GM23338 (cell line): Measurements from ENCODE around the gene HDHD5. TPM values are rescaled to one million over a fixed set of nuclear protein-coding genes. Genes with fewer than 3 reads are reported as not detected.

Experiments used
- ATAC-seq: fragments of 200-7000 bp; cut with Tn5 transposase; 3 replicates; pipeline ENCODE4 v1.9.1; 2020
- DNase-seq: peaks from one replicate; pipeline ENCODE4 v3.0.0-alpha.2; 2015; ENCODE audit warnings: low spot score
- H2AFZ ChIP-seq: fragments of 200-600 bp; sonication (generic); 2 replicates; pipeline ENCODE4 v1.8.0; 2016; ENCODE audit warnings: antibody characterized with exemption, mild to moderate bottlenecking, moderate library complexity
- H3F3A ChIP-seq: fragments of 200-600 bp; sonication (generic); replicated peaks from 2 replicates; pipeline ENCODE4 v1.8.0; 2017; ENCODE audit warnings: antibody characterized with exemption, mixed run types, low read depth
- H3K27ac ChIP-seq: fragments of 200-600 bp; sonication (generic); 2 replicates; pipeline ENCODE4 v1.6.1; 2016; ENCODE audit warnings: low read depth
- H3K27me3 ChIP-seq: fragments of 200-600 bp; sonication (generic); 2 replicates; pipeline ENCODE4 v1.8.0; 2016; ENCODE audit warnings: mild to moderate bottlenecking, mixed run types, moderate library complexity; ENCODE audit not compliant: insufficient read depth
- H3K36me3 ChIP-seq: fragments of 200-600 bp; sonication (generic); 2 replicates; pipeline ENCODE4 v1.8.0; 2016; ENCODE audit warnings: mild to moderate bottlenecking; ENCODE audit not compliant: insufficient read depth
- H3K4me1 ChIP-seq: fragments of 200-600 bp; sonication (generic); 2 replicates; pipeline ENCODE4 v1.8.0; 2016; ENCODE audit warnings: mild to moderate bottlenecking, moderate library complexity; ENCODE audit not compliant: insufficient read depth
- H3K4me2 ChIP-seq: fragments of 200-600 bp; sonication (generic); 2 replicates; pipeline ENCODE4 v1.7.1; 2017; ENCODE audit warnings: mixed run types
- H3K4me3 ChIP-seq: fragments of 200-600 bp; sonication (generic); 2 replicates; pipeline ENCODE4 v1.6.1; 2016; ENCODE audit warnings: mixed run types
- H3K79me2 ChIP-seq: fragments of 200-600 bp; sonication (generic); replicated peaks from 2 replicates; pipeline ENCODE4 v1.8.0; 2017; ENCODE audit warnings: mild to moderate bottlenecking; ENCODE audit not compliant: insufficient read depth
- H3K9me2 ChIP-seq: fragments of 200-600 bp; sonication (generic); 2 replicates; pipeline ENCODE4 v1.8.0; 2017; ENCODE audit not compliant: insufficient read depth
- H4K20me1 ChIP-seq: fragments of 200-600 bp; sonication (generic); replicated peaks from 2 replicates; pipeline ENCODE4 v1.8.0; 2017; ENCODE audit warnings: mild to moderate bottlenecking; ENCODE audit not compliant: insufficient read depth
- H3K27ac Mint-ChIP-seq: 2 replicates; pipeline ENCODE4 v1.8.0; 2020; ENCODE audit warnings: inconsistent platforms, mild to moderate bottlenecking, moderate library complexity, mixed read lengths
- H3K27me3 Mint-ChIP-seq: 3 replicates; pipeline ENCODE4 v1.8.0; 2022; ENCODE audit warnings: low read depth, mild to moderate bottlenecking, moderate library complexity, mixed read lengths, inconsistent platforms; ENCODE audit not compliant: insufficient read depth, poor library complexity
- H3K36me3 Mint-ChIP-seq: 3 replicates; pipeline ENCODE4 v1.8.0; 2021; ENCODE audit warnings: low read depth, mild to moderate bottlenecking, inconsistent platforms, moderate library complexity, mixed read lengths
- H3K4me1 Mint-ChIP-seq: 3 replicates; pipeline ENCODE4 v1.8.0; 2020; ENCODE audit warnings: mild to moderate bottlenecking, inconsistent platforms, mixed read lengths
- H3K4me3 Mint-ChIP-seq: 3 replicates; pipeline ENCODE4 v1.8.0; 2021; ENCODE audit warnings: moderate library complexity, mild to moderate bottlenecking, inconsistent platforms, mixed read lengths
- H3K9me3 Mint-ChIP-seq: 3 replicates; pipeline ENCODE4 v1.8.0; 2020; ENCODE audit warnings: moderate library complexity, mild to moderate bottlenecking, inconsistent platforms, mixed read lengths
- CREB1 ChIP-seq: fragments of 250-450 bp; sonication (Bioruptor Pico); IDR thresholded peaks from 2 replicates; pipeline ENCODE4 v1.5.0; 2020; ENCODE audit warnings: low read depth, mild to moderate bottlenecking, moderate library complexity
- CTCF ChIP-seq, 2 experiments: fragments of 200-600 bp in 1 of 2; sonication (generic) in 1 of 2; conservative IDR thresholded peaks; 2 replicates each; pipeline versions ENCODE4 v1.5.1 to v1.6.1; 2016 to 2017; ENCODE audit warnings: antibody characterized with exemption in 2 of 2, low read depth in 2 of 2, mild to moderate bottlenecking in 2 of 2, moderate library complexity in 1 of 2
- ETS1 ChIP-seq: IDR thresholded peaks from 2 replicates; pipeline ENCODE4 v1.6.1; 2016; ENCODE audit warnings: antibody characterized with exemption
- EZH2 ChIP-seq: fragments of 200-600 bp; sonication (generic); IDR thresholded peaks from one replicate; pipeline ENCODE4 v1.8.0; 2017; ENCODE audit warnings: antibody characterized with exemption, mild to moderate bottlenecking, low read depth; ENCODE audit not compliant: unreplicated experiment
- EZH2phosphoT487 ChIP-seq: fragments of 200-600 bp; sonication (generic); IDR thresholded peaks from one replicate; pipeline ENCODE4 v1.8.1; 2018; ENCODE audit warnings: antibody characterized with exemption; ENCODE audit not compliant: unreplicated experiment
- JUNB ChIP-seq: IDR thresholded peaks from one replicate; pipeline ENCODE4 v1.6.1; 2016; ENCODE audit warnings: antibody characterized with exemption; ENCODE audit not compliant: unreplicated experiment
- NANOG ChIP-seq: IDR thresholded peaks from 2 replicates; pipeline ENCODE4 v1.6.1; 2016; ENCODE audit warnings: antibody characterized with exemption, borderline replicate concordance
- REST ChIP-seq: IDR thresholded peaks from one replicate; pipeline ENCODE4 v1.6.1; 2018; ENCODE audit warnings: antibody characterized with exemption; ENCODE audit not compliant: unreplicated experiment
- STAT1 ChIP-seq: IDR thresholded peaks from one replicate; pipeline ENCODE4 v1.6.1; 2016; ENCODE audit warnings: antibody characterized with exemption; ENCODE audit not compliant: unreplicated experiment
- ZNF114 ChIP-seq: fragments of 250-450 bp; sonication (Bioruptor Pico); IDR thresholded peaks from 2 replicates; pipeline ENCODE4 v1.5.0; 2020; ENCODE audit warnings: mild to moderate bottlenecking, moderate library complexity
- ZNF331 ChIP-seq: fragments of 250-450 bp; sonication (Bioruptor Pico); IDR thresholded peaks from 2 replicates; pipeline ENCODE4 v1.5.0; 2020; ENCODE audit warnings: low read depth, mild to moderate bottlenecking, moderate library complexity
- ZNF462 ChIP-seq: fragments of 250-450 bp; sonication (Bioruptor Pico); IDR thresholded peaks from 2 replicates; pipeline ENCODE4 v1.5.0; 2020; ENCODE audit warnings: mild to moderate bottlenecking, moderate library complexity
- polyA plus RNA-seq: library from polyadenylated mRNA; unstranded; fragments of >200 nt; fragmentation: Nextera tagmentation; extraction: Ambion mirVana; gene quantifications from 2 replicates; pipeline ENCODE4 v1.2.1, GENCODE V29; 2016
- total RNA-seq: library from RNA; depleted of rRNA; stranded (reverse); fragments of >200 nt; shearing (Covaris generic); gene quantifications from 2 replicates; pipeline ENCODE4 v1.2.3, GENCODE V29; 2014

The HDHD5 gene
- total and polyA plus RNA-seq, 2 experiments from 2014 or later, result 70.0 to 116 TPM

- no peak for TF ChIP-seq EZH2
- TF ChIP-seq ETS1, result no peak
- no peak for TF ChIP-seq ZNF462 (CRISPR knock-in tag)
- no peak for TF ChIP-seq ZNF331 (CRISPR knock-in tag)
- no peak for TF ChIP-seq ZNF114 (CRISPR knock-in tag)
- TF ChIP-seq STAT1, result no peak
- TF ChIP-seq CTCF (conservative IDR thresholded peaks at IDR 0.05; ENCODE audit: low read depth in 2 of 2), result no peak
- TF ChIP-seq JUNB, result no peak
- TF ChIP-seq NANOG, result no peak
- TF ChIP-seq CREB1 (CRISPR knock-in tag), result no peak
- no peak for TF ChIP-seq EZH2phosphoT487
- no peak for TF ChIP-seq REST
- Histone ChIP-seq H3K27ac (no peak overlapping the region), H4K20me1 (peaks cover 10% of the 10 kb centered on the region), H3K27me3 (peaks cover 18% of the 10 kb centered on the region), H3K9me2 (no peaks in the 10 kb centered on the region), H3K79me2 (peaks cover 15% of the 10 kb centered on the region), H3K4me1 (peaks cover 17% of the 10 kb centered on the region), H3K4me2 (no peak overlapping the region), H2AFZ (no peak overlapping the region), H3F3A (no peaks in the 10 kb centered on the region; the same call in none of the 2 replicates), H3K4me3 (no peak overlapping the region), H3K36me3 (no peaks in the 10 kb centered on the region)
- Mint-ChIP-seq H3K36me3 (no peaks in the 10 kb centered on the region), H3K4me3 (no peak overlapping the region), H3K27me3 (peaks cover 21% of the 10 kb centered on the region), H3K27ac (no peak overlapping the region), H3K9me3 (no peaks in the 10 kb centered on the region; the same call in 2 of the 3 replicates), H3K4me1 (peaks cover 21% of the 10 kb centered on the region)
- DNase-seq (no peak), ATAC-seq (no peak)
Observed at GRCh38 chr22:17090550-17090949, 68.5 kb downstream of the HDHD5 start.
